A673 (cell line): ENCODE measurements around the gene AGPAT3. TPM values are rescaled to one million over a fixed set of nuclear protein-coding genes. Genes with fewer than 3 reads are reported as not detected.

ENCODE experiments used
- BruUV-seq: library from RNA; stranded (reverse); fragments of 400-500 nt; replicated peaks from 2 replicates; lab custom pipeline; 2021; lab: Mats Ljungman, UMichigan
- CTCF ChIA-PET: fragments of 300-600 bp; sonication (Branson Sonifier 250); formaldehyde crosslinking; loops from one replicate; lab custom pipeline; 2022; ENCODE audit warnings: antibody characterized with exemption; lab: Charles Lee
- POLR2A ChIA-PET: fragments of 300-600 bp; sonication (Branson Sonifier 250); formaldehyde crosslinking; loops from one replicate; lab custom pipeline; 2022; ENCODE audit warnings: antibody characterized with exemption; ENCODE audit not compliant: low non-redundant PET; lab: Charles Lee
- DNase-seq: peaks from one replicate; pipeline ENCODE4 v3.0.0-alpha.2; 2015; ENCODE audit warnings: low spot score
- H3K27ac ChIP-seq: fragments of 200-600 bp; sonication (generic); 2 replicates; pipeline ENCODE4 v1.5.1; 2016; ENCODE audit warnings: mixed run types, low read depth, mild to moderate bottlenecking, mixed read lengths, antibody characterized with exemption, low read length; ENCODE audit not compliant: poor library complexity, severe bottlenecking
- H3K27me3 ChIP-seq: fragments of 200-600 bp; sonication (generic); replicated peaks from 2 replicates; pipeline ENCODE4 v1.6.1; 2017; ENCODE audit warnings: mixed run types, low read depth, mild to moderate bottlenecking, mixed read lengths, antibody characterized with exemption, low read length; ENCODE audit not compliant: insufficient read depth, poor library complexity
- H3K36me3 ChIP-seq: fragments of 200-600 bp; sonication (generic); 2 replicates; pipeline ENCODE4 v1.6.1; 2016; ENCODE audit warnings: mixed run types, mild to moderate bottlenecking, mixed read lengths, antibody characterized with exemption, low read length; ENCODE audit not compliant: insufficient read depth, poor library complexity, severe bottlenecking
- H3K4me1 ChIP-seq: fragments of 200-600 bp; sonication (generic); 2 replicates; pipeline ENCODE4 v1.6.1; 2017; ENCODE audit warnings: mixed run types, mild to moderate bottlenecking, mixed read lengths, antibody characterized with exemption, low read length; ENCODE audit not compliant: insufficient read depth, poor library complexity, severe bottlenecking
- H3K4me3 ChIP-seq: fragments of 200-600 bp; sonication (generic); 2 replicates; pipeline ENCODE4 v1.5.1; 2016; ENCODE audit warnings: low read depth, mixed run types, mild to moderate bottlenecking, mixed read lengths, low read length; ENCODE audit not compliant: poor library complexity, severe bottlenecking
- H3K9me3 ChIP-seq: fragments of 200-600 bp; sonication (generic); 2 replicates; pipeline ENCODE4 v1.6.1; 2016; ENCODE audit warnings: mixed run types, low read depth, mild to moderate bottlenecking, mixed read lengths, antibody characterized with exemption, low read length; ENCODE audit not compliant: poor library complexity, severe bottlenecking
- EZH2 ChIP-seq: fragments of 200-600 bp; sonication (generic); IDR thresholded peaks from 2 replicates; pipeline ENCODE4 v1.6.1; 2017; ENCODE audit warnings: borderline replicate concordance, low read depth, mild to moderate bottlenecking, mixed read lengths, antibody characterized with exemption, low read length; ENCODE audit not compliant: poor library complexity, severe bottlenecking
- intact Hi-C: fragments of 100-400 bp; cut with micrococcal nuclease; formaldehyde crosslinking; loops from one replicate; pipeline ENCODE4 v1.10.0; 2022; ENCODE audit not compliant: unreplicated experiment
- total RNA-seq: library from RNA; stranded (reverse); gene quantifications from 2 replicates; pipeline ENCODE4 v1.2.3, GENCODE V29; 2021
- TF ChIP-seq, protein P1 (sequence below): fragments of 300-800, 200-600 bp; sonication (generic); conservative IDR thresholded peaks from 2 replicates; pipeline ENCODE4 v1.5.1; 2017; ENCODE audit warnings: low read depth, mild to moderate bottlenecking, antibody characterized with exemption, low read length, moderate library complexity, mixed read lengths

Gene AGPAT3
- total RNA-seq, 1 experiment from 2014 or later, result 69.6 TPM

DNA sequence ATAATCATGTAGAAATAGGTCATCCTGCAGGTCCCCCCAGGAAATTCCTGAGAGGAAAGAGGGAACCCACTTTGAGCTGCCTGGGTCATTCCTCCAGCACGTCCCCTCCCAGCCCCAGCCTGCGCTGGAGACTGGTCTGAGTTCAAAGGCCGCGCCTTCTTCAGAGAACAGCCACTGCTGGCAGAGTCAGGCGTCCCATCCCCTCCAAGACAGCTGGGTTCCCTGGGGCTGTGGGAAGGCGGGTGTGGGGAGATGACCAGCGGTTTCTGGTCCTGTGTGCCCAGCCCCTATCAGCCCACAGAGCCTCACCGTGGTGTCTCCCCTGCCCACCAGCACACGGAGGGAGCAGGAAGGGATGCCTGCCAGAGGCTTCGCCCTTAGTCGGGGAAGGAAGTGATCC lies 129.1 kb downstream of the AGPAT3 start:
- intact Hi-C loops, result no loop called here
- Histone ChIP-seq H3K4me1 (no peaks in the 10 kb centered on the region), H3K36me3 (no peaks in the 10 kb centered on the region), H3K4me3 (no peak overlapping the region), H3K27me3 (no peaks in the 10 kb centered on the region), H3K27ac (no peak overlapping the region), H3K9me3 (no peaks in the 10 kb centered on the region)
- TF ChIP-seq EZH2, result no peak
- TF ChIP-seq, protein P1, sequence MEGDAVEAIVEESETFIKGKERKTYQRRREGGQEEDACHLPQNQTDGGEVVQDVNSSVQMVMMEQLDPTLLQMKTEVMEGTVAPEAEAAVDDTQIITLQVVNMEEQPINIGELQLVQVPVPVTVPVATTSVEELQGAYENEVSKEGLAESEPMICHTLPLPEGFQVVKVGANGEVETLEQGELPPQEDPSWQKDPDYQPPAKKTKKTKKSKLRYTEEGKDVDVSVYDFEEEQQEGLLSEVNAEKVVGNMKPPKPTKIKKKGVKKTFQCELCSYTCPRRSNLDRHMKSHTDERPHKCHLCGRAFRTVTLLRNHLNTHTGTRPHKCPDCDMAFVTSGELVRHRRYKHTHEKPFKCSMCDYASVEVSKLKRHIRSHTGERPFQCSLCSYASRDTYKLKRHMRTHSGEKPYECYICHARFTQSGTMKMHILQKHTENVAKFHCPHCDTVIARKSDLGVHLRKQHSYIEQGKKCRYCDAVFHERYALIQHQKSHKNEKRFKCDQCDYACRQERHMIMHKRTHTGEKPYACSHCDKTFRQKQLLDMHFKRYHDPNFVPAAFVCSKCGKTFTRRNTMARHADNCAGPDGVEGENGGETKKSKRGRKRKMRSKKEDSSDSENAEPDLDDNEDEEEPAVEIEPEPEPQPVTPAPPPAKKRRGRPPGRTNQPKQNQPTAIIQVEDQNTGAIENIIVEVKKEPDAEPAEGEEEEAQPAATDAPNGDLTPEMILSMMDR, result no peak
- ChIA-PET CTCF (interaction anchor here (0.6 kb wide), 2 partner anchors 20 to 453 kb away, joined by 3 to 4 read pairs; no protein-coding TSS in a partner anchor), POLR2A (no interaction called here)
- BruUV-seq, result no TSS peak
- no peak for DNase-seq

DNA sequence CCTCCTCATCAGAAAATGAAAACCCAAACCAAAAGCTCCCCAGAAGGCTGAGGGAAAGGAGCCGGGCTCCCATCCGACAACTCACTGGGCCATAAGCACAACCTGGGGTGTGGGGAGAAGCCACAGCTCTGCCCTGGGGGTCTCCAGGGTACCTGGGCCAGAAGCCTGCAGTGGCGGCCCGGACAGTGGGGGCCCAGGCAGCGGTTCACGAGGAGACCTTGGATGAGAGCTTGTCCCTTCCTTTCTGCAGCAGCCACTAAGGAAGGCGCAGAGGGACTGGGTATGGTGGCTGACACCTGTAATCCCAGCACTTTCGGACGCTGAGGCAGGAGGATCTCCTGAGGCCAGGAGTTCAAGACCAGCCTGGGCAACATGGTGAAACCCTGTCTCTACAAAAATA lies 129.6 kb downstream of the AGPAT3 start:
- Histone ChIP-seq H3K36me3 (no peaks in the 10 kb centered on the region), H3K9me3 (no peaks in the 10 kb centered on the region), H3K27ac (no peak overlapping the region), H3K4me3 (no peak overlapping the region), H3K27me3 (no peaks in the 10 kb centered on the region), H3K4me1 (no peaks in the 10 kb centered on the region)
- ChIA-PET CTCF (no interaction called here), POLR2A (no interaction called here)
- no peak for DNase-seq
- BruUV-seq, result no TSS peak
- intact Hi-C loops, result no loop called here
- TF ChIP-seq EZH2, result no peak
- TF ChIP-seq, protein P1, result no peak

DNA sequence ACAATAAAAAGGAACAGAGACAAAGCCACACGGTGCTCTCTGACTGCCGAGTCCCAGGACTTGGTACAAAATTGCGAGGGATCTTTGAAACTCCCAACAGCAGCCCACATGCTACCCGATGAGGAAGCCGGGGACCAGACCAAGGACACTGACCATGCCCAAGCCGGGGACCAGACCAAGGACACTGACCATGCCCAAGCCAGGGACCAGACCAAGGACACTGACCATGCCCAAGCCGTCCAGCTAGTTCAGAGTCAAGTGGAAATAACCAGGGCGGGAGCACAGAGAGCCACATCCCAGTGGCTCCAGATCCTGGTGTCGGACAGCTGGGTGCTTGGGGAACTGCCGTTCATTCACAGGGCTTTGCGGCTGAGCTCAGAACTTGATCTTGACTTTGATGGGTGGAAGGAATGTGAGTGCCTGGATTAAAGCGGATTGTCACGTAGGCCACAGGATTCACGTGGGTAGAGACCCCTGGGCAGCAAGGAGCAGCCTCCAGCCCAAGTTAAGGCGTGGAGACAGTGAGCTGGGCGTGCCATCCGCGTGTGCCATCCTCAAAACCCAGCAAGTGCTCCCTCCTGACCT lies 130.6 kb downstream of the AGPAT3 start:
- no peaks in the 10 kb centered on the region for H3K36me3 ChIP-seq
- H3K27me3 ChIP-seq, result no peaks in the 10 kb centered on the region
- TF ChIP-seq, protein P1, result no peak
- no peak for TF ChIP-seq EZH2
- no peak overlapping the region for H3K4me3 ChIP-seq
- no peak for DNase-seq
- BruUV-seq, result no TSS peak
- H3K27ac ChIP-seq, result no peak overlapping the region
- H3K4me1 ChIP-seq, result no peaks in the 10 kb centered on the region
- no peaks in the 10 kb centered on the region for H3K9me3 ChIP-seq
- POLR2A ChIA-PET, result no interaction called here
- intact Hi-C loops, result no loop called here
- CTCF ChIA-PET, result interaction anchor here (0.7 kb wide), 1 partner anchor 67 kb away, joined by 5 read pairs; no protein-coding TSS in a partner anchor
